GM21786 (cell line): ENCODE measurements around the gene MMP14.
"Not testable (repeated sequence)": the region's sequence is repeated elsewhere in the genome, so short reads cannot be mapped to it uniquely, and the experiment has no call there.

ENCODE experiments used
- ATAC-seq: cut with Tn5 transposase; IDR thresholded peaks from one replicate; pipeline ENCODE4 v1.9.1; 2021; ENCODE audit not compliant: unreplicated experiment

MMP14 gene

DNA sequence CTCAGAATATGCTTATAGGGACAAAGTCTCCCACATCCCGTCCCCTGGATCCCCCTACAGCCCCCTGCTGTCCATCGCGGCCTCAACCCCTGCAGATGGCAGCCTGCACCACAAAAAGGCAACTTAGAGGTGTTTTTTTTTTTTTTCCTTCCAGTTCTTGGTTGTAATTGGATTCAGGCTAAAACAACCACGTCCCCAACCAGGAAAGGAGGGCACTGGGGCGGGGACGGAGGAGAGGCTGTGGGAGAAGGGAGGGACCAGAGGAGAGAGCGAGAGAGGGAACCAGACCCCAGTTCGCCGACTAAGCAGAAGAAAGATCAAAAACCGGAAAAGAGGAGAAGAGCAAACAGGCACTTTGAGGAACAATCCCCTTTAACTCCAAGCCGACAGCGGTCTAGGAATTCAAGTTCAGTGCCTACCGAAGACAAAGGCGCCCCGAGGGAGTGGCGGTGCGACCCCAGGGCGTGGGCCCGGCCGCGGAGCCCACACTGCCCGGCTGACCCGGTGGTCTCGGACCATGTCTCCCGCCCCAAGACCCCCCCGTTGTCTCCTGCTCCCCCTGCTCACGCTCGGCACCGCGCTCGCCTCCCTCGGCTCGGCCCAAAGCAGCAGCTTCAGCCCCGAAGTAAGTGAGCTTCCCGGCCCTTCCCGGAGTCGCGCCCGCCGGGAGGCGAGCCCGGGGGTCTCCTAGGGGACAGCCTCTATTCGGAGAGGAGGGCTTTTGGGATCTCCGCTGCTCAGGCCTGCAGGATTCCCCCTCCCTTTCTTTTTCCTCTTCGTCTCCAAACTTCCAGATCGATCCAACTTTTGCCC lies at the start of gene MMP14:
Gene MMP14 (plus strand): TSS at position 285 of the 813 bp plus-strand sequence. CDS start 233 bp downstream, at position 518.
- ATAC-seq = no peak

DNA sequence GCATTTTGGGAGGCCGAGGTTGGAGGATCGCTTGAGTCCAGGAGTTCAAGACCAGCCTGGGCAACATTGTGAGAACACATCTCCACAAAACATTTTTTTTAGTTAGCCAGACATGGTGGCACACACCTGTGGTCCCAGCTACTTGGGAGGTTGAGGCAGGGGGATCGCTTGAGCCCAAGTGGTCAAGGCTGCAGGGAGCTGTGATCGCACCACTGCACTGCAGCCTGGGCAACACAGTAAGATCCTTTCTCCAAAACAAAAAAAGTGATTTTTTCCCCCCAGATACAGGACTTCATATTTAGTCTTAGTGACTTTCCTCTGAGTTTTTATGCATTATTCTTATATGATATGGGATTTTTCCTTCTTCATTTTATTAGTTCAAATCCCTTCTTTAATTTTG lies 49.7 kb upstream of the MMP14 start:
- ATAC-seq = no peak

DNA sequence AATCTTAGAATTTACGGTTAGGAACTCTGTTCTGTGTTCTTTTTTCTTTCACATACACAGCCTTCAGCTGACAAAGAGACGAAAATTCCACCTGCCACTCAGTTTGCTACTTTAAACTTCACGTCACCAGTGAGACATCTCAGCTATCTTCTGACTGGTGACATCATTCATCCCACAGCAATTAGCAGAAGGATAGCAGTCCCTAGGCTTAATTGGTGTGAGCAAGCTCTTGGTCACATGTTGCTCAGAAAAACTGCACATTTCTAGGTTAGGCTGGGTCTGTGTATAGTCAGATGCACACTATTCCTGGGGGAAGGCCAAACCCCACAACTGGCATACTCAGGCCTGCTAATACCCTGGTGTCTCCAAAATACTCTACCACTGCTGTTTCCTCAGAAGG lies 45.1 kb upstream of the MMP14 start:
- ATAC-seq = no peak

DNA sequence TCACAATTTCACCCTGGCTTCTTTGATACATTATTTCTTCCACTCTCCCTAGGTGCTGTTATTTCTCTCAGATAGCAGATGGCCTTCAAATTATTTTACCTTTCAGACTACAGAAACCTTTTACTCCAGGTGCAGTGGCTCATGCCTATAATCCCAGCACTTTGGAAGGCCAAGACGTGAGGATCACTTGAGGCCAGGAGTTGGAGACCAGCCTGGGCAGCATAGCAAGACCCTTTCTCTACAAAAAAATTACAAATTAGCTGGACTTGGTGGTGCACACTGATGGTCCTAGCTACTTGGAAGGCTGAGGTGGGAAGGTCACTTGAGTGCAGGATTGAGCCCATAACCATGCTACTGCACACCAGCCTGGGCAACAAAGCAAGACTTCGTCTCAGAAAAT lies 44.2 kb upstream of the MMP14 start:
- ATAC-seq = no peak

DNA sequence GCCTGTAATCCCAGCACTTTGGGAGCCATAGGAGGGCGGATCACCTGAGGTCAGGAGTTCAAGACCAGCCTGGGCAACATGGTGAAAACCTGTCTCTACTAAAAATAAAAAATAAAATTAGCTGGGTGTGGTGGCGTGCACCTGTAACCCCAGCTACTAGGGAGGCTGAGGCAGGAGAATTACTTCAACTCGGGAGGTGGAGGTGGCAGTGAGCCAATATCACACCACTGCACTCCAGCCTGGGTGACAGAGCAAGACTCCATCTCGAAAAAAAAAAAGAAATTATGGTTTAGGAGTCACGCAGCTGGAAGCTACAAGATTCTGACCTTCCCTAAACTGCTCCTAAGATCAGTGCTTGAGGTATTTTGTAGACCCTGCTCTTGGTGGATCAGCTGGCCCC lies 42.8 kb upstream of the MMP14 start:
- ATAC-seq = not testable (repeated sequence)

DNA sequence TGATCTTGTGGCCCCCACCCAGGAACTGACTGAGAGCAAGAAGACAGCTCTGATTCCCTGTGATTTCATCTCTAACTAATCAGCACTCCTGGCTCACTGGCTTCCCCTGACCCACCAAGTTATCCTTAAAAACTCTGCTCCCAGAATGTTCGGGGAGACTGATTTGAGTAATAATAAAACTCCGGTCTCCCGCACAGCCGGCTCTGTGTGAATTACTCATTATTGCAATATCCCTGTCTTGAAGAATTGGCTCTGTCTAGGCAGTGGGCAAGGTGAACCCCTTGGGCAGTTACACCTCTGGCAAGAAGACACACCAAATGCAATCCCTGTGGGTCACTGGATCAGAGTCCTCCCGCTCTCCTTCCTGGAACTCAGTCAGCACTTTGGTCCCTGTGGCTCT lies 42.4 kb upstream of the MMP14 start:
- ATAC-seq = no peak

DNA sequence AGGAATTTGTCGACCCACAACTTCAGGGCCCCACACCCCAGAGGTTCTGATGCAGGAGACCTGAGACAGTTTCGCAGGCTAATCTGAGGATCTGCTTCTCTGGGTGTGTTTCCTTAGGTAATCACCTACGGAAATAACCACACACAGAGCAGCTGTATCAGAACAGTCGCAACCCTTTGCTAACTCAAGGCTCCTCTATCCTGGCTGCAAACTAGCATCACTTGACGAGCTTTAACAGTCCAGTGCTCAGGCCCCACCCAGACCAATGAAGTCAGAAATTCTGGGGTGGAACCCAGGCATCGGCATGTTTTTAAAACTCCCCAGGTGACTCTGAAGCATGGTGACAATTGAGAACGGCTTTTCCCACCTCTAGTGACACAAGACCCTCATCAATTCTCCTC lies 41.8 kb upstream of the MMP14 start:
- peak; percentile 41 for ATAC-seq

DNA sequence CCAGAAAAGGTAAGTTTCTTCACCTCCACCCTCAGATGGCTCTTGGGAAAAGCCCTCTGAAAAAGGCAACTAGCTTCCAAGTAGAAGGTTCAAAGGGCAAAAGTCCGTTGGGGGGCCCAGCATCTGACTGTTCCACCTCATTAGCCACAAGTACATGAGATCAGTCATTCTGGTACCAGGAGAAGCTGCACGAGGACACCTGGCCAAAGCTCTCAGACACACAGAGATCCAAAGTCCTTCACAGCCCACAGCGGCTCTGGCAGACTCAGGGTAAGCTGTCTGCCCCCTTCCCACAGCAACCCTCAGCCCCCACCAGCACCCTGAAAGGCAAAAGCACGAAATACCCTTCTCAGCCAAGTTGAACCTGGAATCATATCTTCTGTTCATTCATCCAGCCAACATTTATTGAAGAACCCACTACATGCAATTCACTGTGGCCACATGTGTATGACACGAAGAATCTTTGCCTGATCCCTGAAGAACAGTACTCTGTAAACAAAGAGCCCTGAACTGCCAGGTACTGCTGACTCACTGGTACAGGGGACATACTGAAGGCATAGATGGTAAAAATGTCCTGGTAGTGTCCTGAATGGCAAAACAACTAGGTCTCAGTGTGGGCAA lies 40.2 kb upstream of the MMP14 start:
- ATAC-seq = peak; percentile 65

DNA sequence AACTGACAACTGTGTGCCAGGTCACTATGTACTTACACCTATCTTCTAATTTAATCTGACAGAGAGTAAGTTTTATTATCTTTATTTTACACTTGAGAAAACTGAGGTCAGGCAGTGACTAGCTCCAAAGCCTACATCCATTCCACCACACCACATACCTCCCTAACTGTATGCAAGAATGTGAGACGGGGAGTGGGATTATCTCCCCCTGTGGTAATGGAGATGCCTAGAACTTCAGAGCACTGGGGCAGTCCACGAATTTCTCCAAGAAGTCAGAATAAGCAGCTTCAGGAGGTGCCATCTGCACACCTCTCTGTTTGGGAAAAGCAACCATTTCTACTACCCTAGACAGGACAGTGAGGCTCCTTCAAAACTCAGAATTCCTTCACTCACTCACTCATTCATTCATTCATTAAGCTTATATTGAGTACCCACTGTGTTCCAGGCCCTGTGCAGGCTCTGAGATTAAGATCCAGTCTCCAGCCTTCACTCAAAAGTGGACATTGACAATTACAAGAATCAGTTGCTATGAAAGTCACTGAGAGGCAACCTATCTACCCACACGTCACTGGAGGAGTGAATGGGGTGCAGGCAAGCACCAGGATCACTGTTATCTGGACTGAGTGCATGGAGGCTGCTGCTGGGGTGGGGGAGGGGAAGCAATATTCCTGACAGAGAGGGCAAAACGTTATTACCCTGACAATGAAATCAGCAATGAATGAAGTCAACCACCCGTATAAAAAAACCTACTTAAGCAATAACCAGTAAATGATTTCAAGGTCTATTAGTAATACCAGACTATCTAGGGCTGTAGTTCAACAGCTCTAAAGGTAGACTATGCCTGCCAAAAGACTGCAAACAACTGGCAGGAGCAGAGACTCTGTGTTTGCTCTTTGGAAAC lies 39.1 kb upstream of the MMP14 start:
- ATAC-seq = no peak

DNA sequence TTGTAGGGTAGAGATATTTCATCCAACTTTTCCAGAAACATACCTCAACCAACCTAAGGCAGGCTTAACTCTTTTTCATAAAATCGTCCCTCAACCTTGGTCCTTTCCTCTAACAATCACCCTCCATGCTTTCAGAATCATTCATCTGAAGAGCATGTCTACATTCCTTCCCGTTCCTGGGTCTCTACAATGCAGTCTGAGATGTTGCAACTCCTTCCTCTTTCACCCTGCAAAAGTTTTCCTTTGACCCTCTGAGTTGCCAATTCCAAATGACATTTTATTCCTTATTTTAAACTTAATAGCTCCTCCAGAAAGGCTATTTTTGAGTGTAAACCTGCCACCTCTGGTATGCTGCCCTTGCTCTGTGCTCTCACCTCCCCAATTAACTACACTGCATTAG lies 37.9 kb upstream of the MMP14 start:
- ATAC-seq = no peak

DNA sequence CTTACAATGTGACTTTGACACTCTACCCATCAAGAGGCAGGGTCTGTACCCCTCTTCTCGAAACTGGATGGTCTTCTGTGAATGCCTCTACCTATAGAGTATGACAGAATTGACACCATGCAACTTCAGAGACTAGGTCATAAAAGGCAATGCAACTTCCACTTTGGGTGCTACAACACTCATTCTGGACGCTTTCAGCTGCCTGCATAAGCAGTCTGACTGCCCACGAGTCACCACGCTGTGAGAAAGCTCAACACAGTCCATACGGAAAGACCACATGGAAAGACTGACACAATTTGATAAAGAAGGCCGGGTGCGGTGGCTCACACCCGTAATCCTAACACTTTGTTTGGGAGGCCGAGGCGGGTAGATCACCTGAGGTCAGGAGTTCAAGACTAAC lies 36.0 kb upstream of the MMP14 start:
- ATAC-seq = no peak

DNA sequence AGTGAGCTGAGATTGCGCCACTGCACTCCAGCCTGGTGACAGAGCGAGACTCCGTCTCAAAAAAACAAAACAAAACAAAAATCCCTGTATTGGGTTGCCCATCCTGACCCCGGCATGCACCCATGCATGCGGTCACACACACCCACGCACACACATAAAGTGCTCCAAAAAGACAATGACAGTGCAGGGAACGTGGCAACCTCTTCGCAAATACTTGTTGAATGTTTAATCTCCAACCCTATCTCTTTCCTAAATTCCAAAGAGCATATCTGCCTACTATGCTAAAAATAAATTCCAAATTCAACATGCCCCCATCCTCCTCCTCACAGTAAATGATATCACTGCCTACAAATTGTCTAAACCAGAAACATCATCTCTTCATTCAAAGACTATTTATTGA lies 34.7 kb upstream of the MMP14 start:
- ATAC-seq = no peak

DNA sequence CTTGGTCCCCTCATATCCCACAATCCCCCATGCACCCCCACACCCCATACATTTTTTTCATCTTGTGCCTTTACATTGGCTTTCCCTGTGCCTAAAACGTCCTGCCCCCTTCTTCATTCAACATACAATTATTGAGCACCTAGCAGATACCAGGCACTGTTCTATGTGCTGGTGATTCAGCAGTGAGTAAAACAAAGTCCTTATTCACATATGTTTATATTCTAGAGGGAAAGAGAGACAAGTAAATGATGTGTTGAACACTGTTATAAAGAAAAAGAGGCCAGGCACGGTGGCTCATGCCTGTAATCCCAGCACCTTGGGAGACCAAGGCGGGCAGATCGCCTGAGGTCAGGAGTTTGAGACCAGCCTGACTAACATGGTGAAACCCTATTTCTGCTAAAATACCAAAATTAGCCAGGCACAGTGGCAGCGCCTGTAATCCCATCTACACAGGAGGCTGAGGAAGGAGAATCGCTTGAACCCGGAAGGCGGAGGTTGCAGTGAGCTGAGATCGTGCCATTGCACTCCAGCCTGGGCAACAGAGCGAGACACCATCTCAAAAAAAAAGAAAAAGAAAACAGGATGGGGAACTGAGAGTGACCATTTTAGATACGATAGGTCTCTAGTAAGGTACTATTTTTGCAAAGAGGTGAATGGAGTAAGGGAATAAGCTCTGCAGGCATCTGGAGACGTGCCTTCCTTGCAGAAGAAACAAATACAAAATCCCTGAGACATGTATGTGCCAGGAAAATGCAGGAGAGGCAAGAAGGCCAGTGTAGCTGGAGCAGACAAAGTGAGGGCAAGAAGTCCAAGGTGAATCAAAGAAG lies 33.3 kb upstream of the MMP14 start:
- no peak for ATAC-seq

DNA sequence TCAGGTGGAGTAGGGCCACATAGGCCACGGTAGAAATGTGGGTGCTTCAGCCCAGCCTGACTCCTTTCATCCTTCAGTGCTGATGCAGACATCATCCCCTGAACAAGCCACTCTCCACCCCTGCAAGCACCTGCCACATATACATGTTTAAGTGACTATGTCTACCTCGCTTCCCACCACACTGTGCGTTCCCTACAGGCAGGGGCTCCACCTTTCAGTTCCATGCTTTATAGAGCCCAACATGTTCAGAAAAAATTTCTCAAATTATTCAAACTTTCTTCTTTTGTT lies 32.8 kb upstream of the MMP14 start:
- no peak for ATAC-seq

DNA sequence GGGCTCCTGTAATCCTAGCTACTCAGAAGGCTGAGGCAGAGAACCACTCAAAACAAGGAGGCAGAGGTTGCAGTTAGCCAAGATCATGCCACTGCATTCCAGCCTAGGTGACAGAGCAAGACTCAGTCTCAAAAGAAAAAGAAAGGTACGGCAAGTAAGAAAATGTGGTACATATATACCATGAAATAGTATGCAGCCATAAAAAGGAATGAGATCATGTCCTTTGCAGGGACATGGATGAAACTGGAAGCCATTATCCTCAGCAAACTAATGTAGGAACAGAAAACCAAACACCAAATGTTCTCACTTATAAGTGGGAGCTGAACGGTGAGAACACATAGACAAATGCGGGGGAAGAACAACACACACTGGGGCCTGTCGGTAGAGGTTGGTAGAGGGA lies 31.1 kb upstream of the MMP14 start:
- ATAC-seq = not testable (repeated sequence)

DNA sequence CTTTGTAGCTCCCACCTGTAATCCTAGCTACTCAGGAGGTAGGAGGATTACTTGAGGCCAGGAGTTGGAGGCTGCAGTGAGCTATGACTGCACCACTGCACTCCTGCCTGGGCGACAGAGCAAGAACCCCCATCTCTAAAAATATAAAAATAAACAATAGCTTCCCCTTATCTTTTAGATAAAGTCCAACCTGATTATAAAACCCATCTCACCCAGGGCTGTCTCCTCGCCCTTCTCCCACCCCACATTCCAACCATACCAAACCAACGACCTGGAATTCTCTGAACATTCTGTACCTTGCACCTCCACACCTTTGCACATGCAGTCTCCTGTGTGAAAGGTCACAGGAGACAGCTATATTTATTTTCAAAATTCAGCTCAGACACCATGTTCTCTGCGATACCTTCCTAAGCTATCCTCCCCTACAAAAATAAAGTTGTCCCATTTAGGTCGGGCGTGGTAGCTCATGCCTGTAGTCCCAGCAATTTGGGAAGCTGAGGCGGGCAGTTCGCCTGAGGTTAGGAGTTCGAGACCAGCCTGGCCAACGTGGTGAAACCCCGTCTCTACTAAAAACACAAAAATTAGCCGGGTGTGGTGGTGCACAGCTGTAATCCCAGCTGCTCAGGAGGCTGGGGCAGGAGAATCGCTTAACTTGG lies 28.8 kb upstream of the MMP14 start:
- no peak for ATAC-seq

DNA sequence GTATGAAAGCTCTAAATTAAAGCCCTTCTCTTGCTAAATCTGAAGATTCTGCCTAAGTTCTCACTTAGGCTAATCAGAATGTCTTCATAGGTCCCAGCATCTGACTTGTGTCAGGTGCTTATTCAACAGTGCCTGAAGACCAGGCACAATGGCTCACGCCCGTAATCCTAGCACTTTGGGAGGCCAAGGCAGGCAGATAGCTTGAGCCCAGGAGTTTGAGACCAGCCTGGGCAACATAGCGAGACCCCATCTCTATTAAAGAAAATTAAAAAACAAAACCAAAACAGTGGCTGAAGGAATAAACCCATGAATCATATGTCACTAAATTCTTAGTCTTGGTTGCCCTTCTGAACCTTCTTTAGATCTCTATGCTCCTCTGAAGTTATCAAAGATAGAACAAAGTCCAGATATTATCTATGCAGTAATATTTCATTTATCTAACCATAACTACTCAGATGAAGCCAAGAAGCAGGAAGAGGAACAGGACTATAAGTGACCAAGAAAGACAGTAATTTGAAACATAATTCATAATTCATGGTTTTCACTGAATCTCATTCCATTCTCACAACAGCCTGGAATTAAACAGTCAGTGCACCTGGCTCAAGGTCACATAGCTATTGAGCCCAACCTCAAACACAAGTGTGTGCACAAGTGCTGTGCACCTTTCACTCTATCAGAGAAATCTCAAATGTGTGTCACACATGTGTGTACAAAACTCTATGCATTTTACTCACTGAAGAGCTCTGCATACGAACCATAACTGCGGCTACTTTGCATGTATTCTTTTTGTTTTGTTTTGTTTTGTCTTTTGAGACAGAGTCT lies 27.8 kb upstream of the MMP14 start:
- no peak for ATAC-seq

DNA sequence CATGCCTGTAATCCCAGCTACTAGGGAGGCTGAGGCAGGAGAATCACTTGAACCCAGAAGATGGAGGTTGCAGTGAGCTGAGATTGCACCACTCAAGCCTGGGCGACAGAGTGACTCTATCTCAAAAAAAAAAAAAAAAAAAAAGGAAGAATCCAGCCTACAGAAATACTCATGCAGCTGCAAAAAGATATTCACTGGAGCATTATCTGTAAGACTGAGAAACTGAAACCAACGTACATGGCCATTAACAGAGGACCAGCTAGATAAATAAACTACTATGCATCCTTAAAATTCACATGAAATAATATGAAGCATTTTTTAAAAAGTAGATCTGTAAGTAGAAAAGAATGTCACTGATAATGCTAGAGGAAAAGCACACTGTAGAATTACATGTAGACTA lies 24.7 kb upstream of the MMP14 start:
- no peak for ATAC-seq

DNA sequence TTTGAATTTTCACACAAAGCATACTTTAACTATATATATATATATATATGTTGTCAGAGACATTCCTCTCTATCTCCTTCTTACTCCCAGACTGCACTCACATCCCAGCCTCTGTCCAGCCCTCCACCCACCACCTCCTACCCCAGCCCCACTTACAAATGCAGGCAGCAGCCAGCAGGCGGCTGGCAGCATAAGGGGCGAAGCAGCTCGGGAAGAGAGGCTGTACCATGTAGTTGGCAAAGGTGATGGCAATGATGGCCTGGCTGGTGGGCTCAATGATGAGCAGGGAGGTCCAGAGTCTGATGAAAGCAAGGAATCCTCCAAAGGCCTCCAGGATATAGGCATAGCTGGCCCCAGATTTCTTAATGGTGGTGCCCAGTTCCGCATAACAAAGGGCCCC lies 23.6 kb upstream of the MMP14 start:
- ATAC-seq = no peak

DNA sequence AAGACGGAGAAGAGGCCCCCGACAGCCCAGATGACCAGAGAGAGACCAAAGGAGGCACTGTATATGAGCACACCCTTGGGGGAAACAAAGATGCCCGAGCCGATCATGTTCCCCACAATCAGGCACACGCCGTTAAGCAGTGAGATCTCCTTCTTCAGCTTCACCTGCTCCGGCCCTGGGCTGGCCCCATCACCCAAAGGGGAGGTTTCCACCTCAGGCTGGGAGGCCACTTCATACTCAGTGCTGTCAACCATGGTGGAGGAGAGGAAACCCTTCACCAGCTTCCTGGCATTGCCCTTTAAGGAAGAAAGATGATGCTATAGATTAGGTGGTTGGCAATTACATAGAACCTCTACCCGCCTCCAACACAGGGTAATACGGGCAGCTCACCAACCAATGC lies 23.2 kb upstream of the MMP14 start:
- ATAC-seq = no peak
